Mucosa of rectum (tissue), 2 donors: Measurements from ENCODE around the gene PPP1R37.

Experiments
- H3K27ac ChIP-seq, 2 donors: one replicate each; pipeline ENCODE4 v1.7.0; 2013; ENCODE audit warnings: inconsistent platforms in 2 of 2, low read depth in 2 of 2, low read length in 2 of 2
- H3K27me3 ChIP-seq, 2 donors: one replicate each; pipeline ENCODE4 v1.7.0; 2013; ENCODE audit warnings: low read length in 2 of 2; ENCODE audit not compliant: control insufficient read depth in 2 of 2, insufficient read depth in 2 of 2
- H3K36me3 ChIP-seq, 2 donors: one replicate each; pipeline ENCODE4 v1.7.0; 2013; ENCODE audit warnings: low read length in 2 of 2; ENCODE audit not compliant: control insufficient read depth in 2 of 2, insufficient read depth in 2 of 2
- H3K4me1 ChIP-seq, 2 donors: one replicate each; pipeline ENCODE4 v1.7.0; 2013; ENCODE audit warnings: low read length in 2 of 2, mild to moderate bottlenecking in 1 of 2; ENCODE audit not compliant: control insufficient read depth in 2 of 2, insufficient read depth in 2 of 2
- H3K4me3 ChIP-seq, 2 donors: one replicate each; pipeline ENCODE4 v1.7.0; 2013; ENCODE audit warnings: low read length in 2 of 2
- H3K9ac ChIP-seq, 2 donors: one replicate each; pipeline ENCODE4 v1.7.0; 2013; ENCODE audit warnings: low read length in 2 of 2, low read depth in 1 of 2, mild to moderate bottlenecking in 1 of 2
- H3K9me3 ChIP-seq, 2 donors: one replicate each; pipeline ENCODE4 v1.7.0; 2013; ENCODE audit warnings: low read length in 2 of 2; ENCODE audit not compliant: control insufficient read depth in 2 of 2
- donor health status: healthy.
- donor health status: Normal muscosa, but diverticular disease.

The PPP1R37 gene

DNA sequence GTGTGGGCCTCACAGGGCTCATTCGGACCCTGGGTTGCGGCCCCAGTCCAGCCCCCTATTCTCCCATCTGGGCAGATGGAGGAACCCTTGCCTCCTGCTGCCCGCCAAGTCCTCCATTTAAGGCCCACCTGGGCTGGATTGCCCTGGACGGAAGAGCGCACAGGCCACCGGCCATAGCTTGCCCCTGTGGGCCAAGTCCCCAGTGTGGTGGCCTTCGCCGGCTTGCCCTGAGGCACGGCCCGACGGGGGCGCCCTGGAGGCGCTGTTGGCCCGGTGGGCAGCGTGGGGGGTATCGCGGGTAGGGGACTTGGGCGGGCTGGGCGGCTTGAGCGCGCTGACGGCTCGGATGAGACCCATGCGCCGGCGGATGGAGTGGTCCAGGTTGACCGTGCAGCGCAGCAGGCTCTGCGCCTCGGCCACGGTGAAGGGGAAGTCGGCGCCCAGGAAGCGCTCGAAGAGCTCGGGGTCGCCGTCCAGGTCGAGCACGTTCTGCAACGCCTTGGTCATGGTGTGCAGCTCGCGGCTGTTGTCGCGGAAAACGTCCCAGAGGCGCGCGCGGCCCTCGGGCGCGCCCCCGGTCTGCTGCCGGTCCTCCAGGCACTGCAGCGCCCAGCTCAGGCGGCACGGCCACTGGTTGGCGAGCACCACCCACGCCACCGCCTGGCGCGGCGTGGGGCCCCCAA is 59.0 kb downstream of the PPP1R37 start:
- H3K4me1 ChIP-seq = peaks cover 16 to 24% of the 10 kb centered on the region in 2 donors
- H3K9ac ChIP-seq = no peak overlapping the region
- peak overlapping the region; percentile 7 to 14 for H3K4me3 ChIP-seq
- H3K36me3 ChIP-seq = peaks cover 0 to 3% of the 10 kb centered on the region in 2 donors
- H3K27ac ChIP-seq = no peak overlapping the region
- H3K9me3 ChIP-seq = no peaks in the 10 kb centered on the region
- peaks cover 12 to 33% of the 10 kb centered on the region in 2 donors for H3K27me3 ChIP-seq

DNA sequence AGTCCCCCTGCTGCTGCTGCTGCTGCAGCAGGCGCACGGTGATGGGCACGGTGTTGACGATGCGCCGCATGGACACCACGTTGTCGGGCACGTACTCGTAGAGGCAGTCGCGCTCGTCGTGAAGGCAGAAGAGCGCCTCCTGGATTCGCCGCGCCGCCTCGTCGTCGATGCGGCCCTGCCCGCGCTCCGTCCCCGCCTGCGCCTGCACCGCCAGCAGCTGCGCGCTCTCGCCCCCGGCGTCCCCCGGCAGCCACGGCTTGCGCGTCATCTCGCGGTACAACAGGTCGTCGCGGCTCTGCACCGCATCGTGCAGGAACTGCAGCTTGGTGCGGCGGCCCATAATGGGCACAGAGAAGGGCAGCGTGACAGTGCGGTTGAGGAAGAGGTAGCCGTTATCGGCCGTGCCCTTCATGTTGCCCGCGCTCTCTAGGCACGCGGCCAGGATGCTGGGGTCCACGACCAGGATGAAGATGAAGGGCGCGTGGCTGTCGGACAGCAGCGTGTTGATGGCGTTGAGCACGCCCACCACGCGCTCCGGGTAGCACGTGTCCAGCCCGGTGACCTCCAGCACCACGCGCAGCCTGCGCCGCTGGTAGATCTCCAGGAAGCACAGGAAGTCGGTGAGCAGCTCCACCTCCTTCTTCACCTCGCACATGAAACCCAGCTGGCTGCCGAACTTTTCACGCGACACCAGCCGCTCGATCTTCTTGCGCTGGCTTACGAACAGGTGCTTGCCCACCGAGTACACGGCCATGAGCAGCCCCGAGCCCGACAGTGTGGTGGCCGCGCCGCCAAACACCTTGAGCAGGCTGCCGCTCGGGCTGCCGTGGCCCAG is 59.7 kb downstream of the PPP1R37 start:
- Histone ChIP-seq H3K9me3 (no peaks in the 10 kb centered on the region), H3K27ac (no peak overlapping the region), H3K27me3 (peaks cover 12 to 33% of the 10 kb centered on the region in 2 donors), H3K36me3 (no peaks in the 10 kb centered on the region), H3K4me3 (peak overlapping the region; percentile 14 to 48), H3K9ac (no peak overlapping the region), H3K4me1 (peaks cover 16 to 25% of the 10 kb centered on the region in 2 donors)

DNA sequence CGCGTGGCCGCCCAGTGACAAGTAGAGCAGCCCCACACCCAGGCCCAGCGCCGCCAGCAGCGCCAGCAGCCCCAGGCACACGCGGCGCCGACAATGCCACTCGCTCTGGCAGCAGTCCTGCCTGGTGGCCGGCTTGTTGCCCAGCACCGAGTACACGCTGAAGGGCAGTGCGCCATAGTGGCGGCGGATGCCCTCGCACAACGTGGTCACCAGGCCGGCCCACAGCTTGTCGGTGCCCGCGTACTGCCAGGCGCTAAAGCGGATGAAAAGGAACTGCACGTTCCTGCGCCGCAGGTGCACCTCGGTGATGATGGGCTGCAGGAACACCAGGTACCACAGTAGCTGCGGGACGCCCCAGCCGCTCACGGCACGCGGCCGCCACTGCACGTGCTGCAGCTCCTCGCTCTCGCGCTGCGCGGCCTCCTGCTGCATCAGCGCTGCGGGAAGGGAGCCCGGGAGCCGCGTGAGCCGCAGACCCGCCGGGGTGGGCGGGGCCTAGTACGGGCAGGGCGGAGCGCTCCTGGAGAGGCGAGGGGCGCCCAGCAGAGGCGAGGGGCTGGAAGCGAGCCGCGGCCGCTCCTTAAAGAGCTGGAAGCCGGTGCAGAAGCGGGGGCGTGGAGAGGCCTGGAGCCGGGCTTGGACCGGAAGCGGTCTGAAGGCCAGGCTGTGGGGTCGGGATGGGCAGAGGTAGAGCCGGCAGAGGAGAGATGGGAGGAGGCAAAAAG is 60.5 kb downstream of the PPP1R37 start:
- H3K4me1 ChIP-seq = peaks cover 16 to 25% of the 10 kb centered on the region in 2 donors
- no peaks in the 10 kb centered on the region for H3K9me3 ChIP-seq
- H3K27me3 ChIP-seq = peaks cover 16 to 40% of the 10 kb centered on the region in 2 donors
- no peak overlapping the region for H3K9ac ChIP-seq
- H3K4me3 ChIP-seq = peak overlapping the region; percentile 14 to 48
- no peaks in the 10 kb centered on the region for H3K36me3 ChIP-seq
- no peak overlapping the region for H3K27ac ChIP-seq

DNA sequence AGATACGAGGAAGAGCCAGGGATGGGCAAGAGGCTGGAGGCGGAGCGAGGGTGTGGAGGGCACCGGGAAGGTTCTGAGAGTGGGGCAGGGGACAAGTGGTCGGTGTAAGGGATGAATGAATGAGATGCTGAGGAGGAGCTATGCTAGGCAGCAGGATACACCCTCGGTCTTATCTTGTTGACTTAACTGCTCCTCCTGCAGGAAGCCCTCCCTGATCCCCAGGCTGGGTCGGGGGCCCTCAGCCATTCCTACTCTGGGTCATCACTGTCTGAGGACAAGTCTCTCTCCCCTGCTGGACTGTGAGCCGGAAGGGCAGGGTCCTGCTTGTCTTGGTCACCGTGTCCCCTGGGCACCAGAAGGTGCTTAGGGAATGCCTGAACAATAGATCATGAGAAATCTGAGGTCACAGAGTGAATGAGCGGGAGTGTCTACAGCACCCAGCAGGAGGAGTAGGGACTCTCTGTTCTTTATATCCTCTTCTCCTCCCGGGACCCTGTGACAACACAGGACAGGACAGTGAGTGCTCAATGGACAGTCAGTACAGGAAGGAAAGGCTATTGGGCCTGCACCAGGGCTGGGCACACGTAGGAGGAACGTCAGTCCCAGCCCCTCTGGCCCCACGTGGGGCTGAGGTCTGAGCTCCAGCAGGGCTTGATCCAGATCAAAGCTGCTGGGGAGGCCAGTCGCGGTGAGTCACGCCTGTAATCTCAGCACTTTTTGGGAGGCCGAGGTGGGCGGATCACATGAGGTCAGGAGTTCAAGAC is 61.3 kb downstream of the PPP1R37 start:
- Histone ChIP-seq H3K9me3 (no peaks in the 10 kb centered on the region), H3K27ac (no peak overlapping the region), H3K9ac (no peak overlapping the region), H3K27me3 (peaks cover 18 to 40% of the 10 kb centered on the region in 2 donors), H3K4me1 (peaks cover 16 to 25% of the 10 kb centered on the region in 2 donors), H3K36me3 (no peaks in the 10 kb centered on the region), H3K4me3 (peak overlapping the region in 1 of 2 donors; percentile 14)

DNA sequence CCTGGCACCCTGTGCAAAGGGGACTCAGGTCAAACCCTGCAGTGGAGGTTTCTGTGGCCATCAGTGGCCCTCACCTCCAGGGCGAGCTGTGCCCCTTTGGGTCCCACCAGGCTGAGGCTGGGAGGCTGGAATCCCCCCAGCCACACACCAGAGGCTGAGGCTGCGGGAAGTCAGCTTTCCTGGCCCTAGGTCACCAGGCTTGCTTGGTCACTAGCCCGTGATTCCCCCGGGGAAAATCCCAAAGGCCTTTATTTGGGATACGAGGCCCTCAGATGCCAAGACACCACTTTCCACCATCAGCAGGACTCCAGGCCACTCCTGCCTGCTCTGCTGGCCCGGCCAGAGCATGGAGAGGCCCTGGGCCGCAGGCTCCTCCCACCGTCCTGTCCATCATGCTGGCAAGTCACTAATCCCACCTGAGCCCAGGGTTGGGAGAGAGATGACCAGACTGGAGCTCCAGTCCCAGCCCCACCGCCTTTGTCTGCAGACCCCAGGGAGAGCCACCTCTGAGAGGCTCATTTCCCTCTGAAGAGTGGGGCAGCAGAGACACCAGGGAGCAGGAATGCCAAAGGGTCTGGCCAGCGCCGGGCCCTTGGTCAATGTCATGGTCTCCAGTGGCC is 63.1 kb downstream of the PPP1R37 start:
- peaks cover 22 to 27% of the 10 kb centered on the region in 2 donors for H3K4me1 ChIP-seq
- no peak overlapping the region for H3K9ac ChIP-seq
- no peak overlapping the region for H3K27ac ChIP-seq
- H3K27me3 ChIP-seq = peaks cover 18 to 52% of the 10 kb centered on the region in 2 donors
- no peaks in the 10 kb centered on the region for H3K9me3 ChIP-seq
- no peaks in the 10 kb centered on the region for H3K36me3 ChIP-seq
- H3K4me3 ChIP-seq = no peak overlapping the region

DNA sequence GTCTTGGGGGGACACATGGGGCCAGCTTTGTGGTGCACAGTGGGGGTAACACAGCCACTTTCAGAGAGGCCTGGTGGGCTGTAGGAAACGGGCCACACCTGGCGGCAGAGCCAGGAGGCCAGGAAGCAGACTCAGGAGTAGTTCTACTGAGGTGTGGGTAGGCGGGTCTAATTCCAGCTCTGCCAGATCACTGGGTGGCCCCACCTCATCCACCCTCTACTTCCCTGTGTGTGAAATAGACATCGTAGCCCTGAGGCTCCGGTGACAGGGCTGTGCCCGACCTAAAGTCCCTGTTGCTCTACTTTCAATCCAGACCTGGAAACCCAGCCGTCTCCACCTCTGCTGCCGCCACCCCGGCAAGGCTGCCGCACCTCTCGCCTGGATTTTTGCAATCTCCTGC is 63.8 kb downstream of the PPP1R37 start:
- peaks cover 24 to 29% of the 10 kb centered on the region in 2 donors for H3K4me1 ChIP-seq
- H3K36me3 ChIP-seq = no peaks in the 10 kb centered on the region
- peaks cover 15 to 51% of the 10 kb centered on the region in 2 donors for H3K27me3 ChIP-seq
- no peak overlapping the region for H3K27ac ChIP-seq
- H3K9ac ChIP-seq = no peak overlapping the region
- no peak overlapping the region for H3K4me3 ChIP-seq
- no peaks in the 10 kb centered on the region for H3K9me3 ChIP-seq

DNA sequence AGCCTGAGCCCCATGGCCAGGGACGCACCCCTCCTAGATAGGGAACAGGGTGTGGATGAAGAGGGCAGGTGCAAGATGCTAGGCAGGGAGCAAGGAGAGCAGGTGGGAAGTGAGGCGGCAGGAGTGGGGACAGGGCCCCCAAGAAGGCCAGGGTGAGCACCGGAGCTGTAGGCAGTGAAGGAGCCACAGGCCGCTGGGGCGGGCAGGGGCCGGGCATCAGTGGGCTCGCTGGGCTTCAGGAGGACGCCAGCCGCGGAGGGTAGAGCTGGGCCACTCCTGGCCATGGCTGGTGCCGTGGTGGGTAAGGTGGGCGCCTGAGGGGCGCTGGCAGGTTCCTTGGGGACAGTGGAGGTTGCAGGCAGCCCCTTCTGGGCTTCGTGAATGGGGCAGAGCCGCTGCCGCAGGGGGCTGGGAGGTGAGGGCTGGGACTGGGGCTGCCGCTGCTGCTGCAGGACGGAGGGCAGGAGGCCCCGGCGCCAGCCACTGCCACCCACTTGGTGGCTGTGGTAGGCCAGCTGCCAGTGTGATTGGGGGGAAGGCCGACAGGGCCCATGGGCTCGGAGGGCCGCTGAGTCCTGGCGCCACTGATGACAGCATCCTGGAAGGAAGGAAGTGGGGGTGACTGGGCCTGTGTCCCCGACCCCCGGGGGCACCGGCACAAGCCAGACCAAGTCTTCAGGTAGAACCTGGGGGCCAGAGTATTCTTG is 65.7 kb downstream of the PPP1R37 start:
- Histone ChIP-seq H3K36me3 (no peaks in the 10 kb centered on the region), H3K27me3 (peaks cover 14 to 32% of the 10 kb centered on the region in 2 donors), H3K4me1 (peaks cover 11% of the 10 kb centered on the region in 2 donors), H3K9ac (no peak overlapping the region), H3K27ac (no peak overlapping the region), H3K4me3 (no peak overlapping the region), H3K9me3 (no peaks in the 10 kb centered on the region)

DNA sequence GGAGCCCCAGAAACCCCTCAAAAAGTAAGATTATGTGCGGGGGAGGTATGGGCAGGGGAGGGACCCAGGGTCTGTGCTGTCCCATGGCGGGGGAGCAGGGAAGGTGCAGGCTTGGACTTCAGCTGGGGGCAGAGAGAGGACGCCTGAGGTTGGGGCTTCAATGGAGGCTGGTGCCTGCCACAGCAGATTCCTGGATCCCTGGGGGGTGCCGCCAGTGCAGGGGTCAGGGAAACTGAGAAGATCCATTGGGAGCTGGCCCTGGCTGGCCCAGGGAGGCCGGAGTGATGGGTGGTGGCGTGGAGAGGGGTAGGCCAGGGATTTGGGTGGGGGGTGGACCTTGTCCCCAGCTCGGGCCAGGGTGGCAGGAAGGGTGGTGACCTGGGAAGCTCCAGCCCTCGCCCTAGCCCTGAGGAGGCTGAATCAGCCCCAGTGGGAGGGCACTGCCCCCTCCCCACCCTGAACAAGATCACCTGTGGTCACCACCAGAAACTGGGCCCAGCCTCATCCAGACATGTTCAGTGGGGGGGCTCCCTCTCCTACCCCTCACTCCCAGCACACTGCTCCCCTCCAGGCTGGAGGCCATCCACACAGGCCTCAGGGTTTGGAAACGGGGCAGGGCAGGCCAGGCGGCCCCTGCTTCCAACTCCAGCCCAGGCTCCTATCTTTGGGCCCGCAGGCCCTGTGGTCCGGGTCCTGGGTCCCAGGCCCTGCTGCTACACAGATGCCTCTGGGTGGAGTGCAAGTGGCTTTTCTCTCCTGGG is 66.4 kb downstream of the PPP1R37 start:
- Histone ChIP-seq H3K27me3 (peaks cover 11 to 25% of the 10 kb centered on the region in 2 donors), H3K9ac (no peak overlapping the region), H3K36me3 (no peaks in the 10 kb centered on the region), H3K4me3 (no peak overlapping the region), H3K4me1 (peaks cover 11 to 16% of the 10 kb centered on the region in 2 donors), H3K9me3 (no peaks in the 10 kb centered on the region), H3K27ac (no peak overlapping the region)
